Measurements from ENCODE around the gene KCNK5. TPM values are rescaled to one million over a fixed set of nuclear protein-coding genes. Genes with fewer than 3 reads are reported as not detected.

The KCNK5 gene
- total RNA-seq, 2 experiments from 2014 or later, result 8.6 to 9.2 TPM

GRCh38 chr6:39260953-39261352, 31.7 kb upstream of the KCNK5 start:
- CTCF ChIA-PET, result no interaction called here
- POLR2A ChIA-PET, result no interaction called here
- no peak for DNase-seq
- peaks cover 13% of the 10 kb centered on the region for H3K27me3 Mint-ChIP-seq
- no peaks in the 10 kb centered on the region for H3K9me3 Mint-ChIP-seq
- H3K36me3 Mint-ChIP-seq (ENCODE audit: low read depth), result no peaks in the 10 kb centered on the region
- no peak overlapping the region for H3K4me3 Mint-ChIP-seq
- no peak overlapping the region for H3K27ac Mint-ChIP-seq
- H3K4me1 Mint-ChIP-seq, result peaks cover 2% of the 10 kb centered on the region

GRCh38 chr6:39260456-39260855, 31.2 kb upstream of the KCNK5 start:
- peaks cover 13% of the 10 kb centered on the region for H3K27me3 Mint-ChIP-seq
- H3K4me3 Mint-ChIP-seq, result no peak overlapping the region
- ChIA-PET POLR2A (no interaction called here), CTCF (interaction anchor here (0.6 kb wide), 1 partner anchor 46 kb away, joined by 3 read pairs; no protein-coding TSS in a partner anchor)
- no peaks in the 10 kb centered on the region for H3K9me3 Mint-ChIP-seq
- H3K27ac Mint-ChIP-seq, result no peak overlapping the region
- DNase-seq, result no peak
- H3K36me3 Mint-ChIP-seq (ENCODE audit: low read depth), result no peaks in the 10 kb centered on the region
- H3K4me1 Mint-ChIP-seq, result peaks cover 2% of the 10 kb centered on the region

GRCh38 chr6:39256294-39256940, 27.1 kb upstream of the KCNK5 start:
- DNase-seq, result no peak
- Mint-ChIP-seq H3K4me3 (no peak overlapping the region), H3K36me3 (ENCODE audit: low read depth) (no peaks in the 10 kb centered on the region), H3K9me3 (no peaks in the 10 kb centered on the region), H3K27ac (no peak overlapping the region), H3K27me3 (peaks cover 16% of the 10 kb centered on the region), H3K4me1 (no peaks in the 10 kb centered on the region)
- ChIA-PET POLR2A (interaction anchor here (0.7 kb wide), 1 partner anchor 16 kb away, joined by 3 read pairs; no protein-coding TSS in a partner anchor), CTCF (no interaction called here)

- H3K27me3 Mint-ChIP-seq, result peaks cover 19% of the 10 kb centered on the region
- CTCF ChIA-PET, result no interaction called here
- no peak overlapping the region for H3K4me3 Mint-ChIP-seq
- no peaks in the 10 kb centered on the region for H3K9me3 Mint-ChIP-seq
- H3K4me1 Mint-ChIP-seq, result no peaks in the 10 kb centered on the region
- H3K36me3 Mint-ChIP-seq (ENCODE audit: low read depth), result no peaks in the 10 kb centered on the region
- no peak for DNase-seq
- POLR2A ChIA-PET, result no interaction called here
- H3K27ac Mint-ChIP-seq, result no peak overlapping the region
Observed at GRCh38 chr6:39254999-39255535, 25.8 kb upstream of the KCNK5 start.

DNA sequence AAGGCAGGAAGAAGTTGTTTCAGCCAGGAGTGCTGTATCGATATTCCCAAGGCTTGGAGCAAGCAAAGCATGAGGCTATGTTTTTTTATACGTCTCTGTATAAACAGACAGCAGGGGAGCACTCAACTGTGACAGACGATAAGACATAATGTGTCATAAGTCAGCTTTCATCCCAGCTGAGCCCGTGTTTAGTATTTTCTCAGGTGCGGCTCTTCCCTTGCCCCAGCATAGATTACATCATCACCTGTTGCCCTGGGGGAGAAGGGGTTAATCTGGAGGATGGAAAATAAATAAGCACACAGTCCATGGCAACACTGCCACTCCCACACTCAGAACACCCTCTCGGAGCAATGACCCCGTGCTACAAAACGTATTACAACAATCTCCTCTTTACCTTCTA, 22.1 kb upstream of the KCNK5 start:
- H3K27me3 Mint-ChIP-seq, result peaks cover 17% of the 10 kb centered on the region
- H3K9me3 Mint-ChIP-seq, result no peaks in the 10 kb centered on the region
- CTCF ChIA-PET, result no interaction called here
- H3K36me3 Mint-ChIP-seq (ENCODE audit: low read depth), result no peaks in the 10 kb centered on the region
- no peak for DNase-seq
- POLR2A ChIA-PET, result no interaction called here
- H3K4me3 Mint-ChIP-seq, result no peak overlapping the region
- H3K27ac Mint-ChIP-seq, result no peak overlapping the region
- peaks cover 4% of the 10 kb centered on the region for H3K4me1 Mint-ChIP-seq

DNA sequence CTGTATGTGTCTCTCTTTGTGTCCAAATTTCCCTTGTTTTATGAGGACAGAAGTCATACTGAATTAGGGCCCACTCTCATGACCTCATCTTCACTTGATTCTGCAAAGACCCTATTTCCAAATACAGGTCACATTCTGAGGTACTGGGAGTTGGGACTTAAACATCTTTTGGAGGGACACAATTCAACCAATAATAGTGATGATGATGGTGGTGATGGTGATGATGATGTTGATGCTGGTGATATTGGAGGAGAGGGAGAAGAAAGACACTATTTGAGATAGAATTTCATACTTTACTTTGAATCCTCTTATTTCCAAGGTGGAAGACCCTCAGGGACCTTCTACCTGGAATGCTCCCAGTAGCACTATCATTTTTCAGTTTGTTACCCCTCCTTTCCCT, 21.2 kb upstream of the KCNK5 start:
- ChIA-PET POLR2A (no interaction called here), CTCF (no interaction called here)
- no peak overlapping the region for H3K4me3 Mint-ChIP-seq

DNA sequence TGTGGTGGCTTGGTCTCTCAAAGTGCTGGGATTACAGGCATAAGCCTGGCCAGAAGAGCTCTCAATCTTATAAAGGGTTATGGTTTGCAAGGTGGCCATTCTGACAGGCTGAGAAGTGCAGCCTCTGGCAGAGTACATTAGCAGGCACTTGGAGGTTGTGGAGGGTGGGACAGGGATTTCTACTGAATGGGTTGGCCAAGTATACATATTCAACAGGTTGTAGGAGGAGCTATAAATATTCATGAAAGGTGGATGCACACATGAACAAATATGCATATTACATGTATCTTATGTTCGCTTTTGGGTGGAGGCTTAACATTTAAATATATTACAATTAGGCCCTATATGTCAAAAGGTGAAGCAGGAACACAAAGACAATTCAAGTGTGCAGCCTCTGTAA, 20.0 kb upstream of the KCNK5 start:
- H3K9me3 Mint-ChIP-seq, result no peaks in the 10 kb centered on the region
- CTCF ChIA-PET, result no interaction called here
- no peaks in the 10 kb centered on the region for H3K36me3 Mint-ChIP-seq (ENCODE audit: low read depth)
- no peak overlapping the region for H3K4me3 Mint-ChIP-seq
- no peak for DNase-seq
- peaks cover 17% of the 10 kb centered on the region for H3K27me3 Mint-ChIP-seq
- peaks cover 4% of the 10 kb centered on the region for H3K4me1 Mint-ChIP-seq
- H3K27ac Mint-ChIP-seq, result no peak overlapping the region
- POLR2A ChIA-PET, result no interaction called here

More for the DNA sequence above, 21.2 kb upstream of the KCNK5 start:
- DNase-seq, result no peak
- Mint-ChIP-seq H3K4me1 (peaks cover 4% of the 10 kb centered on the region), H3K9me3 (no peaks in the 10 kb centered on the region), H3K36me3 (ENCODE audit: low read depth) (no peaks in the 10 kb centered on the region), H3K27ac (no peak overlapping the region), H3K27me3 (peaks cover 17% of the 10 kb centered on the region)

DNA sequence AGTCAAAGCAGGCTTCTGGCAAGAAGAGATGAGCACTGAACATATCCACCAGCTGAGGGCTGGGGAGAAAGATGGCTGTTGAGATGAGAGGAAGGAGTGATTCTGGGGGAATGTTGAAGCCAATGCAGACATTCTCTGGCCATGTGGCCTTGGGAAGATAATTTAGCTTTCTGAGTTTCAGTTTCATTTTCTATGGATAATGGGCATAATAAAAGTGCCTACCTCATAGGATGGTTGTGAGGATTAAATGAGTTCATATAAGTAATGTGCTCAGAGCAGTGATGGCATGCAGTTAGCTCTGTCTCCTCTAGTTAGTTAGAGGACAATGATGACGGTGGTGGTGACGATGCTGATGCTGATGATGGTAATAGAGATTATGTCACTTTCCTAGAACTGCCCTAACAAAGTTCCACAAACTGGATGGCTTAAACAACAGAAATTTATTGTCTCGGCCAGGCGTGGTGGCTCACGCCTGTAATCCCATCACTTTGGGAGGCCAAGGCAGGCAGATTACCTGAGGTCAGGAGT, 18.5 kb upstream of the KCNK5 start:
- no peak overlapping the region for H3K27ac Mint-ChIP-seq
- no peak for DNase-seq
- peaks cover 14% of the 10 kb centered on the region for H3K27me3 Mint-ChIP-seq
- peaks cover 4% of the 10 kb centered on the region for H3K4me1 Mint-ChIP-seq
- CTCF ChIA-PET, result interaction anchor here (1.2 kb wide), 1 partner anchor 55 kb away, joined by 3 read pairs; no protein-coding TSS in a partner anchor
- H3K36me3 Mint-ChIP-seq (ENCODE audit: low read depth), result no peaks in the 10 kb centered on the region
- no peak overlapping the region for H3K4me3 Mint-ChIP-seq
- POLR2A ChIA-PET, result no interaction called here
- H3K9me3 Mint-ChIP-seq, result no peaks in the 10 kb centered on the region

DNA sequence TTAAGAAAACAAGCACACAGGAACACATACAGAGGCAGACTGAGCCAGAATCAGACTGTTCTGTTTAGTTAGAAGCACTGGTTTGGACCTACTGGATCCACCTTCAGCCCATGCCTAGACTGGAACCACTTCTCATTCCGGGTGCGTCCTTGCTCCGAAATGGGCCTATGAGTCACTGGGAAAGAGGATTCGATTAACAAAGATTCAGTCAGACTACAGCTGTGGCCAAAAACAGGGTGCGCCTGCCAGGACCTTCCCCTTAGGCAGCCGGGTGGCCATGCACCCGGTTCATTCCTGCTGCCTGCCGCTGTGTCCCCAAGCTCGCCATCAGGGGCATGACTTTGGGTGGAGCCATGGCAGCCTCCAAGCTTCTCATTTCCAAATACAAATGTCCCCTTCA, 14.5 kb upstream of the KCNK5 start:
- DNase-seq, result no peak
- H3K9me3 Mint-ChIP-seq, result no peaks in the 10 kb centered on the region
- peaks cover 4% of the 10 kb centered on the region for H3K4me1 Mint-ChIP-seq
- H3K36me3 Mint-ChIP-seq (ENCODE audit: low read depth), result no peaks in the 10 kb centered on the region
- no peak overlapping the region for H3K4me3 Mint-ChIP-seq
- POLR2A ChIA-PET, result no interaction called here
- H3K27ac Mint-ChIP-seq, result no peak overlapping the region
- CTCF ChIA-PET, result interaction anchor here (0.6 to 1.4 kb wide), 3 partner anchors 10 to 79 kb away, joined by 3 to 6 read pairs (median 3); no protein-coding TSS in a partner anchor
- H3K27me3 Mint-ChIP-seq, result no peaks in the 10 kb centered on the region

- ChIA-PET POLR2A (interaction anchor here (1.0 kb wide), 1 partner anchor 16 kb away, joined by 3 read pairs; no protein-coding TSS in a partner anchor), CTCF (no interaction called here)
- Mint-ChIP-seq H3K27me3 (peaks cover 3% of the 10 kb centered on the region), H3K36me3 (ENCODE audit: low read depth) (no peaks in the 10 kb centered on the region), H3K27ac (no peak overlapping the region), H3K4me1 (no peaks in the 10 kb centered on the region), H3K9me3 (no peaks in the 10 kb centered on the region), H3K4me3 (no peak overlapping the region)
- DNase-seq, result no peak
Observed at GRCh38 chr6:39240155-39240757, 11.0 kb upstream of the KCNK5 start.

- Mint-ChIP-seq H3K27ac (no peak overlapping the region), H3K4me1 (no peaks in the 10 kb centered on the region), H3K36me3 (ENCODE audit: low read depth) (no peaks in the 10 kb centered on the region), H3K27me3 (peaks cover 5% of the 10 kb centered on the region), H3K4me3 (no peak overlapping the region), H3K9me3 (no peaks in the 10 kb centered on the region)
- CTCF ChIA-PET, result interaction anchor here (1.2 kb wide), 1 partner anchor 63 kb away, joined by 3 read pairs; no protein-coding TSS in a partner anchor
- DNase-seq, result no peak
- POLR2A ChIA-PET, result interaction anchor here (1.0 kb wide), 1 partner anchor 16 kb away, joined by 3 read pairs; no protein-coding TSS in a partner anchor
Observed at GRCh38 chr6:39239527-39240154, 10.4 kb upstream of the KCNK5 start.

DNA sequence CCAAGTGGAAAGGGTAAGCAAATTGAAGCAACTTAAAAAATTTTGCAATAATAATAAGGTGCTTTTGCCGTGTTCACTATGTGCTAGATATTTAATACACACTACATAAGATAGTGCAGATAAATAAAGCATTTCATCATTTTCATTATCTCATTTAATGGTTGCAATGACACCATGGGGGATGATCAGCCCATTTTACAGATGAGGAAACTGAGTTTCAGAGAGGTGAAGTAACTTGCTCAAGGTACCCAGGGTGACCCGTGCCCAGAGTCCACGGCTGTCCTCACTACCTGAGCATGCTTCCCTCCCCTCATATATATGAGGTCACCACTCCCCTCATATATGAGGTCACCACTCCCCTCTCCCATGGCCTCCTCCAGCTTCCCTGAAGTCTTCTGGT, 7.5 kb upstream of the KCNK5 start:
- Mint-ChIP-seq H3K27me3 (peaks cover 5% of the 10 kb centered on the region), H3K36me3 (ENCODE audit: low read depth) (no peaks in the 10 kb centered on the region), H3K4me1 (no peaks in the 10 kb centered on the region), H3K4me3 (no peak overlapping the region), H3K27ac (no peak overlapping the region), H3K9me3 (no peaks in the 10 kb centered on the region)
- CTCF ChIA-PET, result no interaction called here
- DNase-seq, result no peak
- POLR2A ChIA-PET, result no interaction called here

DNA sequence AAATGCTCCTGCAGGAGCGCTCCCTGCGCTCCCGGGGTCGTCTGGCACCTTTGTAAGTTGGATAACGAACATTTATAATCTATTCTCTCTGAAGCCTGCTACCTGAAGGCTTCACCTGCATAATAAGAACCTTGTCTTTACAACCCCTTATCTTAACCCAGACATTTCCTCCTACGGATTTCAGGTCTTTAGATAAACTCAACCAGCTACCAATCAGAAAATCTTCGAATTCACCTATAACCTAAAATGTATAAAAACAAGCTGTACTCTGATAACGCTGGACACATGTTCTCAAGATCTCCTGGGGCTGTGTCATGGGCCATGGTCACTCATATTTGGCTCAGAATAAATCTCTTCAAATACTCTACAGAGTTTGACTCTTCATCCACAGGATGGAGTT, 4.1 kb upstream of the KCNK5 start:
- peaks cover 6% of the 10 kb centered on the region for H3K4me1 Mint-ChIP-seq
- H3K27ac Mint-ChIP-seq, result no peak overlapping the region
- no peaks in the 10 kb centered on the region for H3K36me3 Mint-ChIP-seq (ENCODE audit: low read depth)
- no peaks in the 10 kb centered on the region for H3K9me3 Mint-ChIP-seq
- CTCF ChIA-PET, result no interaction called here
- no peak for DNase-seq
- POLR2A ChIA-PET, result no interaction called here
- H3K27me3 Mint-ChIP-seq, result peaks cover 5% of the 10 kb centered on the region
- no peak overlapping the region for H3K4me3 Mint-ChIP-seq

All from activated CD4-positive, alpha-beta memory T cell treated with anti-CD3 and anti-CD28 coated beads, Interleukin-2, amount 10 ng/mL, durations not matched to agents 7 days and 5 days (primary cell).